RCC 7860 (cell line): ENCODE measurements around the gene CTDSPL2.
"Not testable (repeated sequence)": the region's sequence is repeated elsewhere in the genome, so short reads cannot be mapped to it uniquely, and the experiment has no call there.

Experiments
- DNase-seq: peaks from one replicate; pipeline ENCODE4 v3.0.0-alpha.2; 2015; ENCODE audit warnings: low spot score
- FAIRE-seq: peaks from 2 replicates; lab custom pipeline; 2012; peaks lifted over from hg19 to GRCh38; lab: Jason Lieb, UNC

Gene CTDSPL2

DNA sequence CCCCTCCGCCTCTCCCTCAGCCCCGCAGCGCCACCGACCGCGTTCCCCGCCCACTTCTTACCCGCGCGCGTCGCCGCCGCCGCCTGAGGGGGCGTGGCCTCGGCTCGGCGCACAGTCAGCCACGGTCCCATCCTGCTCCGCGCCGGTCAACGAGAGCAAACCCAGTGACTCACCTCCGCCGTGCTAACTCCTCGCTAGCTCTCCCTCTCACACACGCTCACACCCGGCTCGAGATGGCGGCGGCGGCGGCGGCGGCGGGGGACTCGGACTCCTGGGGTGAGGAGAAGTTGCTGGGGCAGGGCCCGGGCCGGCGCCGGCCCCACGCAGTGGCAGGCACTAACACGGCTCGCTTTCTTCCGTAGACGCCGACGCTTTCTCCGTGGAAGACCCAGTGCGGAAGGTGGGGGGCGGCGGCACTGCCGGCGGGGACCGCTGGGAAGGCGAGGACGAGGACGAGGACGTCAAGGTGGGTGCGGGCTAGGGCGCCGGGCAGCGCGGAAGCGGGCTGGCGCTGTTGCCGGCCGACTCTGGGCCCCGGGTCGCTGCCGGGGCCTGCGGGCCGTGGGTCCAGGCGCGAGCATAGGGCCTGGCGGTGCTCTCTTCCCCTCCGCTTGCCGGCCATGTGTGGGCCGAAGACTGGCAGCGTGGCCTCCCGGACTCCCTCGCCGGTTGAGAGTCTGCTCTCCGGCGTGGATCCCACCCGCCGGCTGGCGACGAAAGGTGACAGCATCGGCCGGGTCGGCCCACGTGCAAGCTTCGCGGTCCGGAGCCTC lies 109.7 kb downstream of the CTDSPL2 start, which contains the start of gene EIF3J:
Gene EIF3J (plus strand): TSS at position 186 of the 773 bp plus-strand sequence. CDS start 48 bp downstream, at position 234.
- FAIRE-seq (no peak), DNase-seq (peak; percentile 95)

DNA sequence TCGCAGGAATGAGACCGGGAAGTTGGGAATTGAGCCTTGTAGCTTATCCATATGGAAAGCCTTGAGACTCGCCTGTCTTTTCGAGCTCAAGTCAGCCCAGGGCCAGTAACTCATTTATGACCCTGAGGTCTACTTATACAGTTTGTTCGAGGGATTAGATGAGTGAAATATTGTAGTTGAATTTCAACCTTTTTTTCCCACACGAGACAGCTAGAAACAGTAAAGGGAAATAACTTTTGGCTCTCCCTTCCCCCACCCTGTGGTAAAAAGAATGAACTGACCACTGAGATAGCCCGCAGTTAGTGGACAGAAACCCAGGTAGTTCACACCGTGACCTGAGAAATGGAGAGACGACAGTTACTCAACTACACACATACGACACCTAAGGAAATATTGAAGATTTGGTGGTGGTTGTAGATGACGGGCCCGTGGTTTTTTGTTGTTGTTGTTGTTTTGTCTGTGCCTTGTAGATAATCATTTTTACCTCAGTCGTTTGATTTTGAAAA lies 110.4 kb downstream of the CTDSPL2 start:
- DNase-seq (peak; percentile 39), FAIRE-seq (no peak)

- peak; percentile 49 for DNase-seq
- FAIRE-seq, result peak; percentile 54
These were observed 114.0 kb downstream of the CTDSPL2 start for GRCh38 chr15:44541282-44541958.

GRCh38 chr15:44542596-44542995 lies 115.2 kb downstream of the CTDSPL2 start:
- DNase-seq (no peak), FAIRE-seq (no peak)

DNA sequence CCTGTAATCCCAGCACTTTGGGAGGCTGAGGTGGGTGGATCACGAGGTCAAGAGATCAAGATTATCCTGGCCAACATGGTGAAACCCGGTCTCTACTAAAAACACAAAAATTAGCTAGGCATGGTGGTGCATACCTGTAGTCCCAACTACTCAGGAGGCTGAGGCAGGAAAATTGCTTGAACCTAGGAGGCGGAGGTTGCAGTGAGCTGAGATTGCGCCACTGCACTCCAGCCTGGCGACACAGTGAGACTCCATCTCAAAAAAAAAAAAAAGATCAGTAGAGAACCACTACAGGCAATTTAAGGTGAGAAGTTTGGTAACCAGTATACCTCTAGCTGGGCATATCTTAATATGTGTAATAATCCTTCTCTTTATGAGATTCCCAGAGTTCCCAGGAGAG lies 117.3 kb downstream of the CTDSPL2 start:
- FAIRE-seq, DNase-seq: not testable (repeated sequence)

GRCh38 chr15:44545913-44546802 lies 118.7 kb downstream of the CTDSPL2 start:
- DNase-seq, result peak; percentile 56
- peak; percentile 61 for FAIRE-seq

GRCh38 chr15:44549152-44549551 lies 121.7 kb downstream of the CTDSPL2 start:
- not testable (repeated sequence) for DNase-seq, FAIRE-seq

- DNase-seq (no peak), FAIRE-seq (no peak)
These were observed 122.8 kb downstream of the CTDSPL2 start for GRCh38 chr15:44550256-44550655.

DNA sequence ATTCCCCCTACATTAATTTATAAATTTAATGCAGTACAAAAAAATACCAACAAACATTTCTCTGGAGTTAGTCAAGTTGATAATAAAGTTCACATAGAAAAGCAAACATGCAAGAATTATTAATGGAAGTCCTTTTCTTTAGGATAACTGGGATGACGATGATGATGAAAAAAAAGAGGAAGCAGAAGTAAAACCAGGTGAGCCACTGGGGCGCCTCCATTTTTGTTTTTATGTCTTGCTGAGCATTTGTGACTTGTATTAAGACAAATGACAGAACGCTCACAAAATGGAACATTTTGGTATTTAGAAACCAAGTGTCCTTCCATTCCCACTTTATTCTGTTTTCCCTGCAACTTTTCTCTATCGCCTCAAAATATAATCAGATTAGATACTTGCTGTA lies 123.3 kb downstream of the CTDSPL2 start:
- no peak for FAIRE-seq
- no peak for DNase-seq

DNA sequence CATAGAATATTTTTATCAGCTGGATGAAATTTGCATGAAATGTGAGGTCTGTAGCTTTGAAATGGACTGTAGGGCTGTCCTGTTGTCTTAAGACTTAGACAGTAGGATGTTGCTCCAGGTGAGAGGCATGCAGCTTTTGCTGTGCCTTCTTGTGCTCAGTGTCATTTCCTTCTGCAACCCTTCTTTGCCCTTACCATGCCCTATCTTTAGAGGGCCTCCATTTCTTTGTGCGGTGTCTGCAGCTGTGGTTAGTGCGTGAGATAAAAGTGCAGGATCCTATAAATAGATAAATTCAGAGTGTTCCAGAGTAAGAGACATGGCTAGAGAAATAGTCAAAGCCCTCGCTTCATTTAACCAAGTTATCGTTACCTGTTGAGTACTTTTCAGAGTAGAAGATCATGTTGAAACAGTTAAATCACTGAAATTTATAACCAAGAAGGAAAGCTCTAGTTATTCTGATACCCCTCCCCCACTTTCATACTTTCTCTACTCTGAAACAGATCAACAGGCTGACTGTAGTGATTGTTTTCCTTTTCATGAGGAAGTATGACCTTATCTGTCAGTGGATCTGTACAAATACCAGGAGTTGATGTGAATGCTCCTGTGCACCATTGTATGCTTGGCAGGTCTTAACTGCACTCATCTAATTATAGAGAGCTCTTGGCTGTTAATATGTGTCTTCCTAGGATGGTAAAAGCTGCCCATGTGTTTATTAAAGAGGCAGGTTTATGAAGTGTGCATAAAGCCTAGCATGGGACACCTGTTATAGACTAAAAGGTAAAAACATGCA lies 127.7 kb downstream of the CTDSPL2 start:
- no peak for DNase-seq
- FAIRE-seq, result no peak

DNA sequence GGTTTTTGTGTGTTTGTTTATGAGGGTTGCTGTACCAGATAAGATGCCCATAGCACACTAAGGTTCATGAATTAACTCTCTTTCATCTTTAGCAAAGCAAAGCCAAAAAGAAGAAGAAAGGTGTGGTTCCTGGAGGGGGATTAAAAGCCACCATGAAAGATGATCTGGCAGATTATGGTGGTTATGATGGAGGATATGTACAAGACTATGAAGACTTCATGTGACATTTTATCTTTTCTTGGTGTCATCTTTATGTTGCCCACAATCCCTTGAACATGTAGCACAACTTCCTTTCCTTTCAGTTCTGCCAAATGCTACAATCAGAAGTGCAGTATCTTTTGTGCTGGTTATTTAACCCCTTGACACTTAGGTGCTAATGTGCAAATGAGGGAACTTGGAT lies 133.5 kb downstream of the CTDSPL2 start:
- not testable (repeated sequence) for DNase-seq, FAIRE-seq

DNA sequence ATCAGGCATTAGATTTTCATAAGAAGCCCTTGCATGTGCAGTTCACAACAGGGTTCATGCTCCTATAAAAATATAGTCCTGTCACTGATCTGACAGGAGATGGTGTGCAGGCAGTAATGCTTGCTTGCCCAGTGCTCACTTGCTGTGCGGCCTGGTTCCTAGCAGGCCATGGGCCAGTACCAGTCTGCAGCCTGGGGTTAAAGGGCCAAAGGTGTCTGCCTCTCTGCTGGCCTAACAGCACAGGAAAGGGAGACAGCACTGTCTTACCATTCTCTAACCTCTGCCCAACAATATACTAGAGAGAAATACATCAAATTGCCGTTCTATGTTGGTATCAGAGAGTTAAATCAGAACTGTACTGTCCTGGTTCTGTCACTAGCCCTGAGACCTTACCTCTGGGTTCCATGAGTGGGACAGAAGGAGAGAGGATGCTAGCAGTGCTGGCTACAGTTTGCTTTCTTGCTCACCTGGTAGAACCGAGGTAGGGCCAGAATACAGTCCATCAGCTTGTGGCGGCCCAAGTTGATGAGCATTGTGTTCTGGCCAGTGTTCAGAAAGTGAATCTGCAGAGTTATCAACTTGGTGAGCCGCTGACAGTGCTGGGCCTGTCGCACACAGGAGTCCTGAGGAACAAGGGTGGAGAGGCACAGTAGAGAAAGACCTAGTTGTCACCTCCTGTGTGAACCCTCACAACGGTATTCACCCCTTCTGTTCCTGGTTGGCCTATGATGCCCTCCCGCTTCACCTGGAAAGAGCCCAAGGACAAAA lies 138.1 kb downstream of the CTDSPL2 start:
- FAIRE-seq (no peak), DNase-seq (no peak)

- DNase-seq, result no peak
- no peak for FAIRE-seq
These were observed 138.7 kb downstream of the CTDSPL2 start for GRCh38 chr15:44566155-44566540.

DNA sequence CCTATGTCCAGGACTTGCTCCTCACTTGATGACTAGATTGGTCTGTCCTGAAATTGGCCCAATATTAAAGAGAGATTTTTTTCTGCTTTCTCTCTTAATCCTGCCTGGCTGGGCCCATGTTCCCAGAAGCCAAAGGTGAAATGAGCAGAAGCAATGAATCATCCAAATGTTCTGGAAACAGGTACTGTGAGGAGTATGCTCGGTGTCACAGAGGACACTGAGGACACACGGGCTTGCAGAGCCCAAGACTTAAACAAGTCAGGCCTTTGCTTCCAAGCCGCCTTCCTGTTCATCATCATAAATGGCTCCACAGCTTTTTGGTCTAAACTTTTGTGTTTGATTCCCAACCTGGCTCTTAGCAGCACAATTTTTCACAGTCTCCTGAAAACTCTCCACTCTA lies 140.9 kb downstream of the CTDSPL2 start:
- FAIRE-seq (no peak), DNase-seq (no peak)

DNA sequence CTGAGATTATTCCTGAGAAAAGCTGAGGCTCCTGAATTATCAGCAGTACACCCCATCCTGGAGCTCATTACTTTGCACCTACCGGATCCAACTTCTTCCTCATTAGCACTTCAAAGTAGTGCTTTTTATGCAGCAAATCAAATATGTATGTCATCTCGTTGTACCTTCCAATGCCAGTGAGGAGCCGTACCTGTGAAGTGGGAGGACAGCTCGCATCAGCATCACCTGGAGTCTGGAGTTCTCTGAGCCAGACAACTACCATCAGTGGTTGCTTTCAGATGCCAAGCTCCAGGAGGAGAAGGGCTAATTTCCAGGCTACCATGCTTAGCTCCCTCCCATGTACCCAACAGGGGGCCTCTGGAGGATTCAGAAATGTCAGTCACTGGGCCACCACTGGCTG lies 141.9 kb downstream of the CTDSPL2 start:
- no peak for FAIRE-seq

GRCh38 chr15:44570361-44570760 lies 142.9 kb downstream of the CTDSPL2 start:
- DNase-seq, result no peak
- no peak for FAIRE-seq

More for the DNA sequence above, 141.9 kb downstream of the CTDSPL2 start:
- DNase-seq, result no peak

DNA sequence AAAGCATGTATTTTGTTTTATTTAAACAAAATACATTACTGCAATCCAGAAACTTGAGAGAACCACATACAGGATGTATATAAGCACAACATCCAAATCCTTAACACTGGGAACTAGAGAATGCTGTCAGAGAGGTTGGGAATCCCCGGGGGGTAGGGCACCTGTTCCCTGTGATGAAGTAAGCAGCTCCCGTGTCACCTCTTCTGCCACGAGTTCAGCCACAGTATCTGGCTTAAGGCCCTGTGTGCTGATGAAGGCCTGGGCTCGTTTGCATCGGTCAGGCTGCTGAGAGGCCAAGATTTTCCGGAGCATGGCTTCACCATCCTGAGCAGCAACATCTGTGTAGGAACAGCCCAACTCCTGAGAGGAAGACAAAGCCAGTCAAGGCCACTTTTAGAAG lies 146.0 kb downstream of the CTDSPL2 start:
- no peak for DNase-seq
- no peak for FAIRE-seq

DNA sequence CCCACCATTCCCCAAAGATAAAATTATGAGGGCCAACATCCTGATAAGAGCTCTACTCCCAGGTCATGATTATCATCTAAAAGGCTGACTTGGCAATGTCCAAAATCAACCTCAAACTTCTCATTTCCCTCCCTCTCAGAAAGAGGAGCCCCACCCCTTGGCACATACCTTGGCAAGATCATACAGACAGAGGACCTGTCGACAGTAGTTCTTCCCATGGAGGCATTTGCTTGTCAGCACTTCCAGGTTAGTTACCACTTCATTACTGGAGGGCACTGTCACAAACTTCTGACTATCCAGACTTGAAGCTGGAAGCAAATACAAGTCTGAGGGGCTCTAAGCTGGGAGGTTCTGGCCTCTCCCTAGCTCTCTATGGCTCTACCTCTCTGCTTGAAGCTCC lies 147.3 kb downstream of the CTDSPL2 start:
- FAIRE-seq, result no peak
- no peak for DNase-seq
